Sigmoid colon (tissue), 4 donors: ENCODE results near the gene OR1C1.
"Not testable (repeated sequence)": the region's sequence is repeated elsewhere in the genome, so short reads cannot be mapped to it uniquely, and the experiment has no call there.

Experiments
- CTCF ChIP-seq, 4 experiments: fragments of 450-650 bp in 3 of 4; fragments of 200-600 bp in 1 of 4; IDR thresholded peaks; one replicate each; pipeline ENCODE4 v1.5.1; 2016 to 2019; ENCODE audit warnings: antibody characterized with exemption in 4 of 4, mild to moderate bottlenecking in 3 of 4, moderate library complexity in 2 of 4
- POLR2A ChIP-seq, 2 donors: fragments of 450-650 bp; IDR thresholded peaks; one replicate each; pipeline ENCODE4 v1.6.1; 2016; ENCODE audit warnings: antibody characterized with exemption in 2 of 2, mild to moderate bottlenecking in 2 of 2, moderate library complexity in 2 of 2
- POLR2AphosphoS5 ChIP-seq, 4 donors: sonication (generic); formaldehyde crosslinking; IDR thresholded peaks; one replicate each; pipeline ENCODE4 v1.6.1; 2017; ENCODE audit warnings: antibody characterized with exemption in 4 of 4

- TF ChIP-seq CTCF, POLR2A, POLR2AphosphoS5 (IDR thresholded peaks at IDR 0.05): not testable (repeated sequence)
These were observed 6.0 kb downstream of the OR1C1 start for GRCh38 chr1:247754311-247754710.
